Measurements from ENCODE around the gene MMP20.

Gene MMP20

GRCh38 chr11:102620818-102621561, 4.1 kb downstream of the MMP20 start:
- no peak for DNase-seq

- no peak for DNase-seq
Observed at GRCh38 chr11:102620179-102620578, 5.0 kb downstream of the MMP20 start.

- DNase-seq = no peak
Observed at GRCh38 chr11:102617466-102618008, 7.6 kb downstream of the MMP20 start.

- DNase-seq = no peak
Observed at GRCh38 chr11:102615894-102616432, 9.2 kb downstream of the MMP20 start.

- no peak for DNase-seq
Observed at GRCh38 chr11:102615077-102615893, 9.8 kb downstream of the MMP20 start.

GRCh38 chr11:102614485-102614884, 10.6 kb downstream of the MMP20 start:
- DNase-seq = no peak

GRCh38 chr11:102614031-102614430, 11.1 kb downstream of the MMP20 start:
- no peak for DNase-seq

GRCh38 chr11:102613450-102613849, 11.7 kb downstream of the MMP20 start:
- DNase-seq = no peak

- no peak for DNase-seq
Observed at GRCh38 chr11:102611291-102611690, 13.8 kb downstream of the MMP20 start.

- DNase-seq = no peak
Observed at GRCh38 chr11:102610200-102610599, 14.9 kb downstream of the MMP20 start.

- no peak for DNase-seq
Observed at GRCh38 chr11:102608699-102609098, 16.4 kb downstream of the MMP20 start.

GRCh38 chr11:102604875-102605274, 20.3 kb downstream of the MMP20 start:
- no peak for DNase-seq

GRCh38 chr11:102604011-102604410, 21.1 kb downstream of the MMP20 start:
- no peak for DNase-seq

- DNase-seq = no peak
Observed at GRCh38 chr11:102603576-102603975, 21.6 kb downstream of the MMP20 start.

- DNase-seq = no peak
Observed at GRCh38 chr11:102603091-102603490, 22.0 kb downstream of the MMP20 start.

- no peak for DNase-seq
Observed at GRCh38 chr11:102600666-102601065, 24.5 kb downstream of the MMP20 start.

GRCh38 chr11:102599642-102600261, 25.4 kb downstream of the MMP20 start:
- DNase-seq = peak; percentile 33

- DNase-seq = no peak
Observed at GRCh38 chr11:102598272-102598671, 26.9 kb downstream of the MMP20 start.

GRCh38 chr11:102596578-102596977, 28.6 kb downstream of the MMP20 start:
- DNase-seq = no peak

GRCh38 chr11:102592634-102593581, 32.2 kb downstream of the MMP20 start:
- peak; percentile 29 for DNase-seq

GRCh38 chr11:102592131-102592530, 33.0 kb downstream of the MMP20 start:
- DNase-seq = no peak

GRCh38 chr11:102591160-102591718, 33.9 kb downstream of the MMP20 start:
- DNase-seq = no peak
